T follicular helper cell (primary cell): ENCODE data around the gene GMDS.

ENCODE experiments used
- DNase-seq: peaks from one replicate; pipeline ENCODE4 v3.0.0-alpha.2; 2020; ENCODE audit warnings: low read depth

GMDS gene

DNA sequence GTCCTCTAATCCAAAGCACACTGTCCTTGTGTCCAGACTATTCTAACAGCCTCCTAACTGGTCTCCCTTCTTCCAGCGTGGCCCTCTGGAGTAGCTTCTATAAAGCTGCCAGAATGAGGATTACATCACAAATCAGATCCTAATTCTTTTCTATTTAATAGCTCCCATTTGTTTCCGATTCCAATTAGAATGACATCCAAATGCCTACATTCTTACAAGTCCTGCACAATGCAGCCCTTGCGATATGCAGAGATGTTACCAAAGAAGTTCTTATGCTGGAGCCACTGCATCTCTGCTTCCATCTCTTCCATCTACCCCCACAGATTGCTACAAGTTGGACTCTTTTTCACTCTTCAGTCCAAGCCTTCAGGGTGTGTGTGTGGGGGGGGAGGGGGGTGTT lies 40.0 kb downstream of the GMDS start:
- no peak for DNase-seq

- no peak for DNase-seq
These were observed 41.1 kb downstream of the GMDS start for GRCh38 chr6:2204272-2204671.

DNA sequence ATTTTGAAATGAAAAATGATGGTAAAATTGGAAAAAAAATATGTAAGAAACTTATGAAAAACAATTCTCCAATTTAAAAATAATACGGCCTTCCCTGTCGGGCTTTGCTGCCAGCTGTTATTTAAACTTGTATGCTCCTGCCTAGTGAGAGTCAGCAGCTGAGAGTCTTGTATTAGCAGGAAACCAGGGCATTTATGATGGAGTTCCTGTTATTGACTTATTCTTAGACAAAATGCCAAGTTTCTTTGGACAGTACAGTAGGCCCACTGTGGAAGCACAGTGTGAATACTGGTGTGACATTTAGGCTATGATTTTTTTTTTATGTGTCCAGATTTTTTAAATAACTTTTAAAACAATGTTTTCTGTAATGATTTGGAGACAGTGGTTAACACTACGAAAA lies 42.1 kb downstream of the GMDS start:
- no peak for DNase-seq

DNA sequence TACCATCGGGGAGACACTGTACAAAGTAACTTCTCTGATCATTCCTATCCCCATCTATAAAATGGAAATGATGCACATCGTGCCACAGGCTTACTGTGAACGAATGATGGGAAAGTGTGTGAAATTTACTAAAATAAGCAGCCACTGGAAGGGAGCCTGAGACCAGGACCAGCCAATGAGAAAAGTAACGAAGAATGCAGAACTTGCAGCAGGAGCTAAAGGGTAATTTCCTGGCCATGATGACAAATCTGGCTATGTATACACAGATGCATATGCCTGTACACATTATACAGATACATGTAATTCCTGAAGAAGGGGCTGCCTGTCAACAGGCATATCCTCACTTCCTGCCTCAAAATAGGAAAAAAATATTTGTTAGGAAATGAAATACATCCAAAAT lies 47.4 kb downstream of the GMDS start:
- DNase-seq, result no peak

GRCh38 chr6:2197177-2197671 lies 48.2 kb downstream of the GMDS start:
- no peak for DNase-seq

- DNase-seq, result peak; percentile 10
These were observed 49.2 kb downstream of the GMDS start for GRCh38 chr6:2196079-2196679.

DNA sequence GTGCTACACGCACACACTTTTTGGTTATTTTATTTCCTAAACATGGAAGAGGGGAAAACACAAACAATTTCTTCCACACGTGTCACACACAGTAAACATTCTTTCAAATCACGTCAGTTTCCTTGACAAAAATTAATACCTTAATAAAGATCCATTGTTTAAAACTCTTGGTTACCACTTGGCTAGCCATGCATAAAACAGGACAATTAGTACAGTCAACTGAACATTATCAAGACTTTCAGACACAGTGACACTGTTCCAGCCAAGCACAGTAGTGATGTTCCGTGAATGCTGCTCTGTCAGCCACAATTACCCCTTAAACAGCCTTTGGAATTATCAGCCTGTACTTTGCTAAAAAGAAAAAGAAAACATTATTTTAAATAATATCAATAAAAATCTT lies 50.8 kb downstream of the GMDS start:
- DNase-seq, result no peak

DNA sequence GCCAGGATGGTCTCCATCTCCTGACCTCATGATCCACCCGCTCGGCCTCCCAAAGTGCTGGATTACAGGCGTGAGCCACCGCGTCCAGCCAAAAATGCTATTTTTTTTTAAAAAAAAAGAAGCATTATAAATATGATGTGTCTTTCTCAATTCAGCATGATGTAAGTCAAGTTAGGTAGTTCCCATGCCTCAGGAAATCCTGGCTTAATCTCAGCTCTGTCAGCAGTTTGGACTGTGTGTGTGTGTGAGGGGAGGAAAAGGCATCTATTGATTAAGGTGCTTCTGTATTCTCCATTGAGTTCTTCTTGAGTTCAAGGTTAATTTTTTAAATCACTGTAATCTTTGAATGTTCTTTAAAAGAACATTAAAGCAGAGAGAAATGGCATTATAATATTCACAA lies 51.5 kb downstream of the GMDS start:
- DNase-seq, result no peak

DNA sequence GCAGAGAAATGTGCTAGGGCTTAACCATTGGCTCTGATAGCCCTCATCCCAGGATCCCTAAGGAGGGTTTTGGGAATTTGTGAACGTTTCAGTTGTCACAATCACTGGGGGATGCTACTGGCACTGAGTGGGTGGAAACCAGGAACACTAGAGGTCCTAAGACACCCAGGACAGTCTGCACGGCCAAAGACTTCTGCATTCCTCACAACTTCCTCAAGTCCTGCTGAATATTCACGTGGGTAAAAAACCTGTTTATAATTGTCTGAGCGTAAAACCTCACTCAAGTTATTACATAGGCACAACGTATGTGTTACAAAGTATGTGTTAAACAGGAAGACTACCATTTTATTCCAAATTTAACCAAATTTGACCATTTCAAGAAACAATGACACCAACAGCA lies 52.4 kb downstream of the GMDS start:
- DNase-seq, result no peak

DNA sequence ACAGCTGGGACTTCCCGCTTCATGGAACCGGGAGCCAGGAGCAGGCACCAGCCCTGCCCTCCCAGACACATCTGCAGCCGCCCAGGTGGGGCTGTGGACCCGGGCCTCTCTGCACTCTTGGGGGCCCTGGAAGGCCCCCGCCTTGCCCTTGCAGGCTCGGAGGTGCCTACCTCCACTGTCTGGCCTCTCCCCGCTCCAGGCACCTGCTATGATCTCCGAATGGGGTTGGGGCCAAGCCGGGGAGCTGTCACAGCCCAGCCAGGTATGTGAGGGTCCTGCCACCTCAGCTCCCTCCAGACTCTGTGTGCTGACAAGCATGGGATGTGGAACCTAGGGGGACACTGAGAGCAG lies 54.0 kb downstream of the GMDS start:
- no peak for DNase-seq

DNA sequence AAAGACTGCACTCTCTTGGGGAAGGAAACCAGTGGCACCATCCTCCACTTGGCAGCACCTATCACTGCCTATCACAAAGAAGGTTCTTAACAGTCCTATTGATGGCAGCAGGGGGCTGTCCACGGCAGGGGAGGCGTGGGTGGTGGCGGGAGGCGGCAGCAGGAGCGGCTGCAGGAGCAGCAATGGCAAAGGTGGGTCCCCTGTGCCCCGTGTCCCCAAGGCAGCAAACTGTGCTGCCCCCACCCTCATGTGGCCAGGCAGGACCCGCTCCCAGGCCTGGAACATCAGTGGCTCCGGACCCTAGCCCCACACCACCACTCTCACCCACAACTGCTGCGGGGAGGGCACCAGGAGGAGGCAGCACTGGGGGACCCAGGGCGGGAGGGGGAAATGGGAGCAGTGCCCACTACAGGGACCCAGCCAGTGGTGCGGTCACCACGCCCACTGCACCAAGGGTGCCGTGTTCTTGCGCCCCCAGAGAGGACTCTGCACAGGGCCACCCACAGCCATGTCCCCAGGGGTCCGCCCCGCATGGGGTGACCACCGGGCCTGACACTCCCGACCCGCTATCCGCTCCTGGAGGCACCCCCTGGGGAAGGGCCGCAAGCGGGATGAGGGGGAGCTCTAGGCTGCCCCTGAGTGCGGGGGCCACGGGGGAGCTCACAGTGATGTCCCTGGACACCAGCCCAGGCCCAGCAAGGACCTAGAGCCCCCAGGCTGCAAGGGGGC lies 54.6 kb downstream of the GMDS start:
- no peak for DNase-seq

- DNase-seq, result no peak
These were observed 56.5 kb downstream of the GMDS start for GRCh38 chr6:2188856-2189384.

DNA sequence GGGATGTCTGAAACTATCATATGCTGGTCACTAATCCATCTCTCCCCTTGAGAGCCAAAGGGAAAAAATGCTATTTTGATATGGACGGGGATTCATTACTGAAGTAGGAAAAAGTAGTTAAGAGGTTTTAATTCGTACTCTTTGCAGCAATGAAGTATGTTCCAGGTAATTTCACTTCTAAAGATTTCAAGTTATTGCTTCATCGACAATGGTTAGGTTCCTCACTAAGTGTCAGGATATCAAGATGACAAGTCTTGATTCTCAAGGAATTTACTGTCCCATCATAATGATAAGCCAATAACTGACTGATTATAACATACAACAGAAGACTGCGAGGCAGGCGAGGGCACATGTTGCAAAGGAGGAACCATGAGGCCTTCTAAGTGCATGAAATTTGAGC lies 57.0 kb downstream of the GMDS start:
- no peak for DNase-seq

DNA sequence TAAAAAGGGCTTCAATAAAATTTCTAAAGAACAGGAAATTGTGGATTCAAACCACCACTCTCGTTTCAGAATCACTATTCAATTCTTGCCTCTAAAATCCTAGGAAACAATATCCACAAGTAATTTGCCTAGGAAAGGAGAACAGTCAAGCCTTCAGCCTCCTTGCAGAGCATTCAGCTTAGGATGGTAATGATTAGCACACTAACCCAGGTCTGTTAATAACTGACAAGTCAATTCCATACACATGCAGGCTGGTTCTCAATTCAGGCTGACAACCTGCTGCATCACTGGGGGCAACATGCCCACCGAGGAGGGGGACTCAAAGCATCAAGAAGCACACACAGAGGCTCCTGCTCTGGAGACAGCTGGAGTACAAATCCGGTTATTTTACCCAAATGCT lies 57.6 kb downstream of the GMDS start:
- no peak for DNase-seq

DNA sequence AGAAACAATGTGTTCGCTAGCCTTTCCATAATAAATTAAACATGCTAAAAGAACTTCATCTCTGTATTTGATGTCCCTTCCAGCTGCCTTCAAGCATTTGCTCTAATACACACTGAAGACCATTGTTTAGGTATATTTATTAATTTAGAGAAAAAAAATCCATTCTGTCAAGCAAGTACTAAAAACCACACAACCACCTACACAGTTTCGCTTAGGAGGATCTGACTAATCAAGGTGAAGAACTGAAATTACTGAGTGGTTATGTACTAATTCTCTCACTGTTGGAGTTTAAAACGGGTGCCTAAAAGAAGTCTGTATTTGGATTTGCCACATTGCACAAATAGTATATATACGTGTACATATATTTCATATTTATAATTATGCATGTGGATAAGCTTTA lies 58.9 kb downstream of the GMDS start:
- DNase-seq, result no peak

GRCh38 chr6:2185466-2185865 lies 59.9 kb downstream of the GMDS start:
- DNase-seq, result no peak

DNA sequence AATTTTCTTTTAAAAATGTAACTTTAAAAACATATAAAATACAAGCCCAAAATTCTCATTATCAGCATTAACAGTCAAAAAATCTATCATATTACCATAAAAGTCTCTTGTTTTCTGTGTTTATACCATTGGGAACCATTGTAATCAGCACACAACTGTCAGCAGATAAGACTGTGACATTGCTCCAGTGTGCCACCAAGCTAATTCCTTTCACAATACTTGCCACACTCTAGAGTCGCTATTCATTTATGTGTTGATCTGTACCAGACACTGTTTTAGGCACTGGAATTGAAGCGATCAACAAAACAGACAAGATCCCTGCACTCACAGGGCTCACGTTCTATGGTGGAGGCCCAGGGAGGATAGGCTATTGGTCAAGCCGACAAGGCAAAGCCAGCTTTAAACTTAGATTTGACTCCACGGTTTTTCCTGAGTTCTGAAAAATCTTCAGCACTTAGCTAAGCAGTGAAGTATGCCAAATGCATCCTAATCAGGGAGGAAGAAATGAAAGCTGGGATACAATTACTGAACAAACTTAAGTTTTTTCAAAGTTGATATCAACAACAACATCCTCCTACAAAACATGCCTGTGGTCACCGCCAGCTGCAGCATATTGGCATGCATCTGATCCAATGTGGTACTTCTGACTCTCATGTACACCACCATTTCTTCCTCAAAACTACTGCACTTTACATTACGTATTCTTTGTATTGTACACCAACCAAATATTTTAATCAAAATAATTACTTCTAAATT lies 60.5 kb downstream of the GMDS start:
- DNase-seq, result no peak

DNA sequence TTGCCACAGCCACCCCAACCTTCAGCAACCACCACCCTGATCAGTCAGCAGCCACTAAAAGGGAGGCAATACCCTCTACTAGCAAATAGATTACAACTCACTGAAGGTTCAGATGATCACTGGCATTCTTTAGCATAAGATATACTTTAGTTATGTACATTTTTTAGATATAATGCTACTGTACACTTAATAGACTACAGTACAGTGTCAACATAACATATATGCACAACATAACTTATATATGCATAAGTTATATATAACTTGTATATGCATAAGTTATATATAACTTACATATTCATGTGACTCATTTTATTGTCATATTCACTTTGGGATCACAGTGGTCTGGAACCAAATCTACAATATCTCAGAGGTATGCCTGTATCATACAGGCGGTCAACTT lies 61.7 kb downstream of the GMDS start:
- no peak for DNase-seq

GRCh38 chr6:2183246-2183645 lies 62.2 kb downstream of the GMDS start:
- DNase-seq, result no peak

- no peak for DNase-seq
These were observed 63.2 kb downstream of the GMDS start for GRCh38 chr6:2182251-2182650.

- no peak for DNase-seq
These were observed 63.8 kb downstream of the GMDS start for GRCh38 chr6:2181567-2181966.

- no peak for DNase-seq
These were observed 65.5 kb downstream of the GMDS start for GRCh38 chr6:2179950-2180349.

DNA sequence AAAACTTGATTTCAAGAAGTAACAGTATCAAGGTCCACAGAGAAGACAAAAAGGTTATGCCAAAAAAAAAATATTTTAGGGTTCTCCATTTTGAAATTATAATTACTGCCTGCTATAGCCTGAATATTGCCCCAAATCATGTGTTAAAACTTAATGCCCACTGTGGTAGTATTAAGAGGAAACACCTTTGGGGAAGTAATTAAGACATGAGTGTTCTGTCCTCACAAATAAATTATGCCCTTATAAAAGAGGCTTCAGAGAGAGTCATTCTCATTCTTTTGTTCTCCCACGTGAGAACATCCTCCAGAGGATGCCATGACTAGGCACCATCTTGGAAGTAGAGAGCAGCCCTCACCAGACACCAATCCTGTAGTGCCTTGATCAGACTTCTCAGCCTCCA lies 66.2 kb downstream of the GMDS start:
- no peak for DNase-seq
